Central memory CD8-positive, alpha-beta T cell (primary cell): ENCODE data around the gene ZNF358.

Source experiments
- ATAC-seq: fragments of 150-1000 bp; cut with Tn5 transposase; replicated peaks from 2 replicates; pipeline ENCODE4 v1.10.0; 2022; ENCODE audit warnings: mild to moderate bottlenecking, moderate FRiP score, moderate number of reproducible peaks; ENCODE audit not compliant: poor library complexity, severe bottlenecking; ENCODE audit errors: extremely low read depth
- DNase-seq, 2 donors: peaks; one replicate each; pipeline ENCODE4 v3.0.0; 2021; ENCODE audit warnings: low spot score in 2 of 2
- H3K27ac Mint-ChIP-seq: one replicate; pipeline ENCODE4 v1.8.0; 2022; ENCODE audit warnings: low read depth, mild to moderate bottlenecking, moderate library complexity, mixed read lengths
- H3K27me3 Mint-ChIP-seq: one replicate; pipeline ENCODE4 v1.8.0; 2022; ENCODE audit warnings: mixed read lengths
- H3K36me3 Mint-ChIP-seq: one replicate; pipeline ENCODE4 v1.8.0; 2022; ENCODE audit warnings: mild to moderate bottlenecking, moderate library complexity, mixed read lengths; ENCODE audit not compliant: insufficient read depth
- H3K4me1 Mint-ChIP-seq: one replicate; pipeline ENCODE4 v1.8.0; 2022; ENCODE audit warnings: mixed read lengths
- H3K4me3 Mint-ChIP-seq: one replicate; pipeline ENCODE4 v1.8.0; 2022; ENCODE audit warnings: mild to moderate bottlenecking, moderate library complexity, mixed read lengths
- H3K9me3 Mint-ChIP-seq: one replicate; pipeline ENCODE4 v1.8.0; 2022; ENCODE audit warnings: mixed read lengths

Gene ZNF358

GRCh38 chr19:7554565-7554964, 38.7 kb downstream of the ZNF358 start:
- Mint-ChIP-seq H3K4me1 (no peaks in the 10 kb centered on the region), H3K9me3 (no peaks in the 10 kb centered on the region), H3K27me3 (no peaks in the 10 kb centered on the region), H3K4me3 (no peak overlapping the region), H3K27ac (no peak overlapping the region), H3K36me3 (peaks cover 22% of the 10 kb centered on the region)
- ATAC-seq (no peak), DNase-seq (no peak)

- ATAC-seq, result no peak
- peaks cover 18% of the 10 kb centered on the region for H3K36me3 Mint-ChIP-seq
- H3K27ac Mint-ChIP-seq, result no peak overlapping the region
- no peak overlapping the region for H3K4me3 Mint-ChIP-seq
- H3K9me3 Mint-ChIP-seq, result no peaks in the 10 kb centered on the region
- no peaks in the 10 kb centered on the region for H3K4me1 Mint-ChIP-seq
- no peaks in the 10 kb centered on the region for H3K27me3 Mint-ChIP-seq
- no peak for DNase-seq
These were observed 39.3 kb downstream of the ZNF358 start for GRCh38 chr19:7554990-7555864.

GRCh38 chr19:7556696-7557315, 40.9 kb downstream of the ZNF358 start:
- no peaks in the 10 kb centered on the region for H3K27me3 Mint-ChIP-seq
- no peak overlapping the region for H3K4me3 Mint-ChIP-seq
- peaks cover 16% of the 10 kb centered on the region for H3K36me3 Mint-ChIP-seq
- no peaks in the 10 kb centered on the region for H3K4me1 Mint-ChIP-seq
- ATAC-seq (no peak), DNase-seq (no peak)
- no peak overlapping the region for H3K27ac Mint-ChIP-seq
- H3K9me3 Mint-ChIP-seq, result no peaks in the 10 kb centered on the region

GRCh38 chr19:7558667-7559066, 42.8 kb downstream of the ZNF358 start:
- H3K36me3 Mint-ChIP-seq, result peaks cover 18% of the 10 kb centered on the region
- H3K27ac Mint-ChIP-seq, result no peak overlapping the region
- no peaks in the 10 kb centered on the region for H3K27me3 Mint-ChIP-seq
- no peak overlapping the region for H3K4me3 Mint-ChIP-seq
- H3K4me1 Mint-ChIP-seq, result no peaks in the 10 kb centered on the region
- no peak for DNase-seq
- no peak for ATAC-seq
- no peaks in the 10 kb centered on the region for H3K9me3 Mint-ChIP-seq

GRCh38 chr19:7559102-7559501, 43.2 kb downstream of the ZNF358 start:
- Mint-ChIP-seq H3K27me3 (no peaks in the 10 kb centered on the region), H3K27ac (no peak overlapping the region), H3K9me3 (no peaks in the 10 kb centered on the region), H3K4me3 (no peak overlapping the region), H3K4me1 (no peaks in the 10 kb centered on the region), H3K36me3 (peaks cover 18% of the 10 kb centered on the region)
- ATAC-seq (no peak), DNase-seq (no peak)

- no peaks in the 10 kb centered on the region for H3K9me3 Mint-ChIP-seq
- H3K36me3 Mint-ChIP-seq, result peaks cover 15% of the 10 kb centered on the region
- no peaks in the 10 kb centered on the region for H3K4me1 Mint-ChIP-seq
- no peaks in the 10 kb centered on the region for H3K27me3 Mint-ChIP-seq
- no peak for DNase-seq
- no peak overlapping the region for H3K27ac Mint-ChIP-seq
- no peak for ATAC-seq
- no peak overlapping the region for H3K4me3 Mint-ChIP-seq
These were observed 44.4 kb downstream of the ZNF358 start for GRCh38 chr19:7560255-7560654.

- Mint-ChIP-seq H3K4me3 (no peak overlapping the region), H3K4me1 (no peaks in the 10 kb centered on the region), H3K36me3 (peaks cover 15% of the 10 kb centered on the region), H3K27ac (no peak overlapping the region), H3K9me3 (no peaks in the 10 kb centered on the region), H3K27me3 (no peaks in the 10 kb centered on the region)
- DNase-seq (no peak), ATAC-seq (no peak)
These were observed 45.4 kb downstream of the ZNF358 start for GRCh38 chr19:7561325-7561724.

GRCh38 chr19:7562646-7563393, 46.9 kb downstream of the ZNF358 start:
- Mint-ChIP-seq H3K4me1 (no peaks in the 10 kb centered on the region), H3K4me3 (no peak overlapping the region), H3K9me3 (no peaks in the 10 kb centered on the region), H3K27me3 (no peaks in the 10 kb centered on the region), H3K27ac (no peak overlapping the region), H3K36me3 (peaks cover 9% of the 10 kb centered on the region)
- ATAC-seq (no peak), DNase-seq (no peak)

- ATAC-seq, result no peak
- DNase-seq, result no peak
- Mint-ChIP-seq H3K36me3 (peaks cover 1% of the 10 kb centered on the region), H3K4me1 (no peaks in the 10 kb centered on the region), H3K27me3 (no peaks in the 10 kb centered on the region), H3K27ac (no peak overlapping the region), H3K9me3 (no peaks in the 10 kb centered on the region), H3K4me3 (no peak overlapping the region)
These were observed 49.0 kb downstream of the ZNF358 start for GRCh38 chr19:7564866-7565265.

- Mint-ChIP-seq H3K9me3 (no peaks in the 10 kb centered on the region), H3K4me3 (no peak overlapping the region), H3K27me3 (no peaks in the 10 kb centered on the region), H3K27ac (no peak overlapping the region), H3K4me1 (no peaks in the 10 kb centered on the region), H3K36me3 (peaks cover 1% of the 10 kb centered on the region)
- no peak for ATAC-seq
- DNase-seq, result no peak
These were observed 49.4 kb downstream of the ZNF358 start for GRCh38 chr19:7565332-7565731.
